GM20431 (cell line): ENCODE results near the gene SULT1E1.
"Not testable (repeated sequence)": the region's sequence is repeated elsewhere in the genome, so short reads cannot be mapped to it uniquely, and the experiment has no call there.

Experiments used
- in situ Hi-C: fragments of 300-500 bp; cut with MseI, MboI; formaldehyde crosslinking; loops from one replicate; pipeline ENCODE4 v1.15.0; 2020; ENCODE audit warnings: low sequenced_read_pairs; ENCODE audit not compliant: unreplicated experiment

SULT1E1 gene

DNA sequence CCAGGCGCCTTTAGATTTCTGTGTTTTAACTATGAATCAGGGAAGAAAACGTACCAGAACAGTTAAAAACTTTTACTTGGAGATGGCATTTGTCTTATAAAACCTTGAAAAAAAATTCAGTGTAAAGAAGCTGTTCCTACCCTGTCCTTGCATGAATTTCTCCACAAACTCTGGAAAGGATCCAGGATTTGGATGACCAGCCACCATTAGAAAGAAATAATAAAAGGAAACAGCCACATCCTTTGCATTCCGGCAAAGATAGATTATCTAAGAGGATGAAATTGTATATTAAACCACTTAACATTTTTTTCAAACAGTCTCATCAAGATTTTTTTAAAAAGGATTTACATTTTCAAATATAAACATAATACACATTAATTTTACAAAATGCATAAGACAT is 10.6 kb downstream of the SULT1E1 start:
- in situ Hi-C loops: no loop called here

DNA sequence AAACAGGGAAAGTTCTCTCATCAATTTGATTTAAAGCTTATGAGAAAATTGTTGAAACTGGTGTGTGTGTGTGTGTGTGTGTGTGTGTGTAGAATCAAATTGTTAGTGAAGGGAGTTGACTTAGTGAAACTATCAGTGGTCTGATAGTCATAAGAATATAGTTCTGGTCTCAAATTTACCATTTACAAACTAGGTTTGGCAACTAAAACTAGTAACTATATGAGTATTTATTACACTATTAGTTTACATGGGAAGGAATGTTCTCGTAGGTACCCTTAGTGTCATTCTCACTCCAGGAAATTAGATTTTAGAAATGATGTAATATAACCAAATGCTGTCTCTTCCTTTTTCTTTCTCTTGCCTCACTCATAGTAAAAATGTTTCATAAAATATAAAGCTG is 11.9 kb downstream of the SULT1E1 start:
- in situ Hi-C loops: no loop called here

DNA sequence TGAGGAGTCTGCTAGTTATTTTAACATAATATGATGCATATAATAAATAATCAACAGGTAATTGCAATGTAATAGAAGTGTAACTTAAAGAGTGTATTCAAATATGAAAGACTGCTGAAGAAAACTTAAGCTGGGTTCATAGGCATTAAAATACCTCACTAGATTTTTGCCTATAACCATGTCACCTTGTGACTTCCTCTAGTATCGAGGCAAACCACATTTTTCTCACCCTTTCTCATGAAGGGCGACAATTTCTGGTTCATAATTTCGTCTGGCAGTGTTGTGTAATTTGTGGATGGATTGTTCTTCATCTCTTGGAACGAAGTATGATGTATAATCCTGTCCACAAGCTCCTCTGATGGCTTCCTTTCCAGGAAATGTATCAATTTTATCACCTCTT is 16.0 kb downstream of the SULT1E1 start:
- in situ Hi-C loops: no loop called here

DNA sequence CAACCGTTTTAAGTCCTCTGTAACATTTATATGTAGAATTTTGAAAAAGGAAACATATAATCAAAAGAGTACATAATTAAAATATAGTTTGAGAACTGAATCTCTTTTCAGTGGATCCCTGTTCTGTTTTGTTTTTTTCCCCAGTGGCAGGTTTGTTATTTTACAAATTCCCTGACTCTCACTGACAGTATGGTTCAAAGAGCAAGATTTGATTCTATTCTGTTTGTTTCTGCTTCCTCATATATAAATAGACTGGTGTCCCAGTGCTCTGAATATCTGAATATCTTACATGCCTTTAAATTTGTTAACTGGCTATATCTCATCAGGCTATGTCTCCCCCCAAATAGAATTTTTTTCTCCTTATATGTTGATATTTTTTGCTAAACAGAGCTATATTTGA is 16.6 kb downstream of the SULT1E1 start:
- in situ Hi-C loops: no loop called here

DNA sequence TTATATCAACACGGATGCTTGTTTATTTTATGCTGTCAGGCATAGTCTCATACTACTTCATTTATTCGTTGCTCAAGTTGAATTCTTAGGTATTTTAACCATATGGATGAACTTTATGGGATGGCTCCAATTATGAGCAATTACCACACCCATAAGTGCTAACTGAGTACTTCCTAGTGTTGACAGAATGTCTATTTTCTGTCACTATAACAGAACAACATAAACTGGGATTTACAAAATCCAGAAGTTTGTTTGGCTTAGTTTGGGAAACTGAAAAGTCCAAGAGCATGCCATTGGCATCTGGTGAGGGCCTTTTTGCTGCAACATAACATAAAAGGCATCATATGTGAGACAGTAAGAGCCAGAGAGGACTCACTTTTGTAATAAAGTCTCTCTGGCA is 21.0 kb downstream of the SULT1E1 start:
- in situ Hi-C loops: no loop called here

DNA sequence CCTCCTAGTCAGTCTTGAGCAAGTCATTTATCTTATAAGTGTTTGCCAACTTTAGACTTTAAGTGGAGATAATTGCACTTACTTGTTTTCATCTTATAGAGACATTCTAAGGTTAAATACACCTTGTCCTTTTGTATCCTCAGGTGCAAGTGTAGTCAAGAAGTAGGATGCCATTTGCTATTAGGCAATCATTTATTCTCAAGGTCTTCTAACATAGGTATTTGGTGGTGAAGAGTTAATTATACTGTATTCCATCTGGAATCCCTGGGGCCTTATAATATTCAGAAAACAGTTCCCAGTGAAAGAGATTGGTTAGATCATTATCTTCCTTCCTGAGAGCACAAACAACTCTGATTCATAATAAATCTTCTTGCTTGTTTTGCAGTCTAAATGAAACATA is 23.7 kb downstream of the SULT1E1 start:
- in situ Hi-C loops: no loop called here

DNA sequence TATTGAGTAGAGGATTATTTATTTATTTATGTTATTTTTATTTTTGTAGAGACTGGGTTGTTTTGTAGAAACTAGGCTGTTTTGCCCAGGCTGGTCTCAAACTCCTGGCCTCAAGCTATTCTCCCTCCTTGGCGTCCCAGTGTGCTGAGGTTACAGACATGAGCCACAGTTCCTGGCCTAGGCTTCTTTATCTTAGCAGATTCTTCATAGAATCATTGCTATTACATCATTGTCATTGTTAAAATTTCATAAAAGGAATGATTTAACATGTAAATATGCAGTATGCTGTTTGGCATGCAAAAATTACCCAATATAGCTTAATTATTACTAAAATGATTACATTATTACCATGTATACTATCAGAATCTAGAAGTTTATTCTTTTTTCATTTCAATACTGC is 24.2 kb downstream of the SULT1E1 start:
- in situ Hi-C loops: no loop called here

DNA sequence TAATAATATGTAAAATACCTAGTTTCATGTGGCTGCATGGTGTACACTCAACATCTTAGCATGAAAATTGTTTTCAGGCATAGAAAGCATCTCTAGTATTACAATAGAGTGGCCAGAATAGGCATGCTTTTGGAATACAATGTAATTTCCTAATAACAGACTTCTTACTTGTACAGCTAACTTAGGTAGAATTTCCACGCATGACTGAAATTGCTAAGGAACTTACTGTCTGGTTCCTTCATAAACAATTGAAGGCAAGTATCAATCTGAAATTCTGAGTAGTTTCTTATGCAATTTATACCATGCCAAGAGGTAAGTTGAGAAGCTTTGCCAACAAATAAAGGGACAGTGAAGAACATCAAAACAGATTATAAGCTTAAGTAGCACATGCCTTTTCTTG is 26.7 kb downstream of the SULT1E1 start:
- in situ Hi-C loops: no loop called here

DNA sequence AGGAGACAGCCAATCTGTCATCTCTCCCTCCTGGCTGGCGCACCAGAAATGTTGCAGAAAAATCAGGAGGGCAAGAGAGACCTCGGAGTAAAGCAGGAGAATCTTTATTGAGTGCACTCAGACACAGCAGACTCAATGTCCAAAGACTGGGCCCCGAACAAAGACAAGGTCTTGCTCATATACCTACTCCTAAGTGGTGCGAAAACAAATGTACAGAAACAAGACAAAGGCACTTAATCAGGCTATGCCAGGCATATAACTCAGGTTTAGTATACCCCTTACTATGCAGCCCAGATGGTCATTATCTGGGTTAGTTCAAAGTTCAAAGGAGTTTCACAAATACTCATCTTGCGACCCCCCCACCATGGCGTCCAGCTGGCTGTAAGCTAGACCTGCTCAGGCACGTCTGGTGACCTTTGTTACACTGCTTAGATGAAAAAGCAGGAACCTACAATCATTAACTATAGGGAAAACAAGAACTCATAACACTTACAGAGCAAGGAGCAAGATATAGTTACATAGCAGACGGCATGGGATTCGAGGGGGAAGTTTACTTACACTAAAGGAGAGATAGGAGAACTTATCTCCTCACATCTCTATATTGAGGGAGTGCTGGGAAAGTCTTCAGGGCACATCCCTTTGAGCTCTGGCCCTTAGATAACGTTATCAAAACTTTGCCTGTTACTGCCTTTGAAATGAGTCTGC is 27.5 kb downstream of the SULT1E1 start:
- in situ Hi-C loops: no loop called here

DNA sequence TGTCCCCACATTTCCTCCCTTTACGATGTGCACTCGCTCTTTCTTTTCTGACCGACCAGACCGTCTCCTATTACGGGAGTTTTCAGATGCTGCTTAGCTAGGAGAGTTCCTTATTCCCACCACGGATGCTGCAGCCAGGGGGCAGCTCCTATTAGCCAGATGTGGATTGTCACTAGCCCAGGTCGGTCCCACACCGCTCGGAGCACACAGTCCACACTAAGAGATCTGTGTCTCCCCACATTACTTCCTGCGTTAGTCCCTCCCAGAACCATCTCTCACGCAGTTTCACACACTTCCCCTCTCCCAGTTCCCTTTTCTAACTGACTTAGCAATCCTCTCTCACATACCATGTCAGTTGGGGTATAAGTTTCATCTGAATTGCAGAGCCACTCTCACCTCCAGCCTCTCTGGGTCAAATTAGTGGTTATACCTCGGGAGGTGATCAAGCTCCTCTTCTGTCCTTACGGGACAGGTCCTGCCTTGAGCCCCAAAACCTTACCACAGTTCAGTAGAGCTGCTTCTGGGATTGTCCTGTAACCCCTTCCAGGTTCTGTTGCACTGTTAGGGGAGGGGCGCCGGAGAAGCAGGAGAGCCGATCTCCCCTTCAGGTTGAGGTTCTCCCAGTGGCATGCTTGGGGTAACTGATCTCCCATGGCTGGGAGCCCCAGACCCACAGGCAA is 28.2 kb downstream of the SULT1E1 start:
- in situ Hi-C loops: no loop called here

DNA sequence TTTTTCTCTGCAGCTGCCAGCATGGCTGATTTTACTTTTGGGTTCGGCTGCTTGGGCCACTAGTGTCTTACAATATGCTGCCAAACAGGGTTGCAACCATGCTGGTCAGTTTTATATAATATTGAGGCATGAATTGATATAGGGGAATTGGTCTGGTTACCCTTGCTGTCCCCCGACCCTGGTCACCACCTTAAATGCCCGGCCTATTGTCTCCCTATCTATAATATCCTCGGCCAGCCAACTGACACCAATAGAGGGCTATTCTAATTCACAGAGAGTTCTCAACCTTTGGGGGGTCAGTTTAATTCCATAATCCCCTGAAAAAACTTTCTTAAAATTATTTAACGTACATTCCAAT is 28.7 kb downstream of the SULT1E1 start:
- in situ Hi-C loops: no loop called here

DNA sequence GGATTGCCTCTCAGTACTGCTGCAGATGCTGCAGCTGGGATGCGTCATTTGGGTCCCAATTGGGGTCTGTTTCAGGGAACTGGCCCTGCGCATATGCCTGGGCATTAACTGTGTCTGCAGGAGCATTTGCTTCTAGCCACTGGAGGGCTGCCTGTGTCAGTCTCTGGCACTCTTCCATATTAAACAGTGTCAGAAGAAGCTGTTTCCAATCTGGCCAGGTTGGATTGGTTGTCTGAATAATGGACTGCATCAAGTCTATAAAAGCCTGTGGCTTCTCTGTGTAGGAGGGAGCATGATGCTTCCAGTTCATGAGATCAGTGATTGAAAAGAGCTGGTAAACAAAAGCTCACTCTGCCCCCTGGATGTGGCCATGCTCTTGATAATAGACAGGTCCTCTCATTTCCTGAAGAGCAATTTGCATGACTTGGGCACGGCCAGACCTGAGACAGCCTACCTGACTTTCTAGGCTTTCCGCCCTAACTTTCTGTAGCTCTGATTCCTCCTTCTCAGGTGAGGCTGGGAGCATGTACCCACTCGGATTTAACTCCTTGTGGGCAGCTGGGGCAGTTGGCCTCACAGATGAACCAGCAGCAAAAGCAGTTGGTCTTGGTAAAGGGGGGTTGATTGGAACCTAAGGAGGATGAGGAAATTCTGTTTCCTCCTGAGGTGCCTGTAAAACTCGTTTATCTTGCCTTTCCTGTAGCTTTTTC is 29.2 kb downstream of the SULT1E1 start:
- in situ Hi-C loops: no loop called here

DNA sequence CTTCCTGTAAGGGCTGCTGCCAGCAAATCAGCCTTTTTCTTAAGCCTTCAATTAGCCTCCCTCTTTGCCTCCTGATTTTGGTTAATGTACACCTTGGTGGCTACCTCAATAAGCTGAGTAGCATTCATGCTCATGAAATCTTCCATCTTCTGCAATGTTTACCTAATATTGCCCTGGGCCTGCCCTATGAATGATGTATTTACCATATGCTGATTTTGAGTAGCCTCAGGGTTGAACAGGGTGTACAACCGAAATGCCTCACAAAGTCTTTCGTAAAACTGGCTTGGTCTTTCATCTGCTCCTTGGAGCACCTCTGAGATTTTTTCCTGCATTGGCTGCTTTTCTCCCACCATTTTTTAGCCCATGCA is 29.8 kb downstream of the SULT1E1 start:
- in situ Hi-C loops: no loop called here

DNA sequence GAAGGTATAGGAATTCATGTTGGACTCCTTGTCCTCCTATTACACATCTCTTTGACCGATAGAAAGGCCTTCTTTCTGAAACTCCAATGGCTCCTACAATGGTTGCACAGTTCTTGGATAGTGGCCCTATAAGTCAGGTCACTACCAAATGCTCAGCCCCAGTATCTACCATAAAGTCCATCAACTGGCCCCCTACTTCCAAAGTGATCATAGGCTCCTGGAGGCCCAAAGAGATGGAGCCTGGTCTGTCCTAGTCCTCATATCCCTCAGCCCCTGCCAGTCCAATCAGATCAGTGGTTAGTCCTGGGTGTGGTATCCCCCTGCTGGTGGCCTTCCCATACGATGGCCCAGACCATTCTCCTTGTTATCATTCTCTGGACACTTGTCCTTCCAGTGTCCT is 30.3 kb downstream of the SULT1E1 start:
- in situ Hi-C loops: no loop called here

DNA sequence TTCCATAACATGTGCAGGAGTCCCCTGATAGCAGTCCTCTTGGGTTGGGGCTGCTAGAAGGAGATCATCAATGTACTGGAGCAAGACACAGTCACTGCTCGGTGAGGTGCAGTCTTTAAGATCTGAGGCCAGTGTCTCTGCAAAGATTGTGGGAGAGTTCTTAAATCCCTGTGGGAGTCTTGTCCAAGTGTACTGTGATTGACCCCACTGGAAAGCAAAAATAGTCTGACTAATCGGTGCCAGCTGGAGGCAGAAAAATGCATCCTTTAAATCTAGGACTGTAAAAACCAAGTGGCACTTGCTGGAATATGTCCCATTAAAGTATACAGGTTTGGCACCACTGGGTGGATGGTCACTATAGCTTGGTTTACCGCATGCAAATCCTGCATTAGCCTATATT is 31.1 kb downstream of the SULT1E1 start:
- in situ Hi-C loops: no loop called here

DNA sequence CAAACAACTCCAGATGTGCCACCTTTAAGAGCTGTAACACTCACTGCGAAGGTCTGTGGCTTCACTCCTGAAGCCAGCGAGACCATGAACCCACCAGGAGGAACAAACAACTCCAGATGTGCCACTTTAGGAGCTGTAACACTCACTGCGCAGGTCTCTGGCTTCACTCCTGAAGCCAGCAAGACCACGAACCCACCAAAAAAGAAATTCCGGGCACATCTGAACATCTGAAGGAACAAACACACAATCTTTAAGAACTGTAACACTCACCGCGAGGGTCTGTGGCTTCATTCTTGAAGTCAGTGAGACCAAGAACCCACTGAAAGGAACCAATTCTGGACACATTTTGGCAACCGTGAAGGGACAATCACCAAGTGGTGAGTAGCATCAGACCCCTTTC is 34.9 kb downstream of the SULT1E1 start:
- in situ Hi-C loops: not testable (repeated sequence)

DNA sequence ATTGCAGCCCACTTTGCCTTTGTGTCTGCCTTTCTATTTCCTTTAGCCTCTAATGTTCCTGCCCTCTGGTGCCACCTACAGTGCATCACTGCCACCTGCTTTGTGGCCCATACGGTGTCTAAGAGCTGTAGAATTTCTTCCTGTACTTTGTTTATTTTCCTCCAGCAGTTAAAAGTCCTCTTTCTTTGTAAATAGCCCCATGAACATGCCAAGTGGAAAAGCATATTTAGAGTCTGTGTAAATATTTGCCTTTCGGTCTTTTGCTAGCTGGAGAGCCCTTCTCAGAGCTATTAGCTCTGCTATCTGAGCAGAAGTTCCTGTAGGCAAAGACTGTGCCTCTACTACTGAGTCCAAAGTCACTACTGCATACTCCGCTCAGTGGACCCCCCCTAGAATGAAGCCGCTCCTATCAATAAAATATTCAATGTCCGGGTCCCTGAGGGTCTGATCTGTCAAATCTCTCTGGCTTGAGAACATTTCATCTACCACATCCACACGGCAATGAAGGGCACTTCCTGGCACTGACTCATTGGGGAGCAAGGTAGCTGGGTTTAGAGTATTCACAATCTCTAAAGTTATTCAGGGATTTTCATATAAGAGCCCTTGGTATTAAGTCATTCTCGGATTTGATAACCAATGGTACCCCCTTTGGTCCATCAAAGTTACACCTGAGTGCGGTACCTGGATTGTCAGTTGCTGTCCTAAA is 36.3 kb downstream of the SULT1E1 start:
- in situ Hi-C loops: no loop called here

DNA sequence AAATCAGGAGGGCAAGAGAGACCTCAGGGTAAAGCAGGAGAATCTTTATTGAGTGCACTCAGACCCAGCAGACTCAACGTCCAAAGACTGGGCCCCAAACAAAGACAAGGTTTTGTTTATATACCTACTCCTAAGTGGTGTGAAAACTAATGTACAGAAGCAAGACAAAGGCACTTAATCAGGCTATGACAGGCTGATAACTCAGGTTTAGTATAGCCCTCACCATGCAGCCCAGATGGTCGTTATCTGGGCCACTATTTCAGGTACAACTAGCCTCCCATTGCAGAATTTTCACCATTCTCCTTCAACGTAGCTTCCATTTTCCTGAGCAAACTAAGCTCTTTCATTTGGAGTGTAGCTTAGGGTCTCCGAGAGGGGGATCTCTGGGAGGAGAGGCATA is 36.9 kb downstream of the SULT1E1 start:
- in situ Hi-C loops: no loop called here

DNA sequence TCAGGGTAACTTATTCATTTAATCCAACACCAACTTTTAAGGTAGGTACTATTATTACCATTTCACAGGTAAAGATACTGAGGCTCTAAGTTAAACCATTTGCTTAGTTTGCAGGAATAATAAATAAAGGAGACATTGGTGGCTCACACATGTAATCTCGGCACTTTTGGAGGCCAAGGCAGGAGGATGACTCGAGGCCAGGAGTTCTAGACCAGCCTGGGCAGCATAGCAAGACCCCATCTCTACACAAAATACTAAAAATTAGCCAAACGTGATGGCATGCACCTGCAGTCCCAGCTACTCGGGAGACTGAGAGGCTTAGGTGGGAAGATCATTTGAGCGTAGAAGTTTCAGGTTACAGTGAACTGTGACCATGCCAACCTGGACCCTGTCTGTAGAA is 37.7 kb downstream of the SULT1E1 start:
- in situ Hi-C loops: no loop called here

DNA sequence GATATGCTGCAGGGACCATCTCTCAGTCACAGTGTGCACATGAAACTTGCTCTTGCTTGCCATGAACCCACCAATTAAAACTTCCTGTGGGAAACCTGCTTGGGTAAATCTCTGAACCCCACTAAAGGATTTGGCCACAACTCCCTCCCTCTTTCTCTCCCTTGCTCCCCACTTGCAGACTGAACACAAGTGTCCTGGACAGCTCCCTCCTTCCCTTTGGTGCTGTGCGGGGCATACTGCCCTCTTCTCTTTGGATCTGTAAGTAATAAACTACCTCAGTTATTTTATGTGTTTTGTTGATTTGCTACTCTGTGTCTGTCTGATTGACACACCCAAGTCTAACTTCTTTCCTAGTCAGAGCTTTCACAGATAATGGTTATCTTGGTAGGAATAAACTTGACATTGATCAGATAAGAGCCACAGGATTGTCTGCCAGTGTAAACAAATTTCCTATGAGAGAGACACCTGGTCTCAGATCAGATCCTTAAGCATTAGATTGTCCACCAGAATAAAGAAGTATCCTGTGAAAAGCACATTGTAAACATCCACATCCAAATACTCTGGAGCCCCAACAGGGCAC is 41.8 kb downstream of the SULT1E1 start:
- in situ Hi-C loops: no loop called here

DNA sequence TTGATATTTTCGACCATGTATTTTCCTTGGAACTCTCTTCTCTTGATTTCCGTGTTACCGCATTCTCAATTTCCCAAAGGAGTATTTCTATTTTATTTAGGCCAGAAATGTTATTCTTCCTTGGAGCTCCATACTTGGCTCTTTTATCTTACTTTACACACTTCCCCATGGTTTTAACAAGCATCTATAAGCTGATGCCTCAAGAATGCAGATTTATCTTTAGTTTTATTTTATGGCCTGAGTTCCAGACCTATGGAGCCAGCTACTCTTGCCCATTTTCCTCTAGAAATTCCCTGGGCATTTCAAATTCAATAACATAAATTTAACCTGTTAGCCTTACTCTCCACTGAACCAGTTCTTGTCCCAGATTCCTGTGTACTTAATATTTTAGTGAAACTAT is 43.7 kb downstream of the SULT1E1 start:
- in situ Hi-C loops: no loop called here
